ENCODE measurements around the gene ASF1A.

- TF ChIP-seq POLR2A (IDR thresholded peaks at IDR 0.05) (no peak), CTCF (IDR thresholded peaks at IDR 0.05) (no peak)
Observed at GRCh38 chr6:118853408-118853807, 40.5 kb upstream of the ASF1A start.

All from body of pancreas (tissue), 4 donors.